GM19324 (cell line): ENCODE results near the gene PIKFYVE.
"Not testable (repeated sequence)": the region's sequence is repeated elsewhere in the genome, so short reads cannot be mapped to it uniquely, and the experiment has no call there.

Experiments
- ATAC-seq: cut with Tn5 transposase; IDR thresholded peaks from one replicate; pipeline ENCODE4 v1.9.1; 2021; ENCODE audit warnings: mild to moderate bottlenecking, moderate library complexity; ENCODE audit not compliant: unreplicated experiment, low FRiP score

PIKFYVE gene

GRCh38 chr2:208254871-208255556 is 11.0 kb upstream of the PIKFYVE start, which contains the start of gene IDH1:
TSS of gene IDH1 (minus strand) at chr2:208255071. CDS start at chr2:208251551, 3,520 bp downstream.
- peak; percentile 82 for ATAC-seq

DNA sequence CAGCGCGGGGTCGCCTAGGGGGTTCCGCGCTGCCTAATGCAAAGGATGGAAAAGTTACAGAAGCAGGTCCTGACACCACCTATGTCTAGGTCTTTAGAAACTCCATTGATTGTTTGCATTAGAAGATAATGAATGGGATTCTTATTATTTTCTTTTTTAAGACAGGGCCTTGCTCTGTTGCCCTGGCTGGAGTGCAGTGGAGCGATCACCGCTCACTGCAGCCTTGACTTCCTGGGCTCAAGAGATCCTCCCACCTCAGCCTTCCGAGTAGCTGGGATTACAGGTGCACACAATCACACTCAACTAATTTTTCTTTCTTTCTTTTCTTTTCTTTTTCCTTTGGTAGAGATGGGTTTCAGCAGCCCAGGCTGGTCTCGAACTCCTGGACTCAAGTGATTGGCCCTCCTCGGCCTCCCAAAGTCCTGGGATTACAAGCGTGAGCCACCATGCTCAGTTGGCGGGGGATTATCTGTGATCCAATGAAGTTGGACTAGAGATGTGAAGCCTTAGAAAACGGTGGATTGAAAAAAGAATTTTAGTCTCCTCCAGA is 10.4 kb upstream of the PIKFYVE start:
- ATAC-seq, result peak; percentile 6

GRCh38 chr2:208256192-208256782 is 9.8 kb upstream of the PIKFYVE start:
- ATAC-seq, result no peak

GRCh38 chr2:208256849-208257813 is 8.9 kb upstream of the PIKFYVE start:
- not testable (repeated sequence) for ATAC-seq

DNA sequence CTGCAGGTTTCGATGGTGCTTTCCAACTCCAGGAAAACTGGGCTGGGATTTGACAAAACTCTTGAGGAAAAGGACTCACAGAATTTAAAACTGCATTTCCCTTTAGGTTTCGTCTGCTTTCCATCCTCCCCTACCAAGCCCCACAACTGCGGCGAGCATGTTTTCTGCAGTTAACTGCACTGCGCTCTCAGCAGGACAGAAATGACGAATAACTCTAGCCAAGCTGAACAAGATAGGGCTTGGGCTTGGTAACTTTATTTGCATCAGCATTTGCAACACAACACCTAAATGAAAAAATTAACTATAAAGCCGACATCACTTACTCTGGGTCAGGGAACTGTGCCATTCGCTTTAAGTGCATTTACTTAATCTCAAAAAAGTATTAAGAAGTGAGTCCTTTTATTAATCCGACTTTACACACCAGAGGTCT is 669 bp upstream of the PIKFYVE start:
- peak; percentile 45 for ATAC-seq

DNA sequence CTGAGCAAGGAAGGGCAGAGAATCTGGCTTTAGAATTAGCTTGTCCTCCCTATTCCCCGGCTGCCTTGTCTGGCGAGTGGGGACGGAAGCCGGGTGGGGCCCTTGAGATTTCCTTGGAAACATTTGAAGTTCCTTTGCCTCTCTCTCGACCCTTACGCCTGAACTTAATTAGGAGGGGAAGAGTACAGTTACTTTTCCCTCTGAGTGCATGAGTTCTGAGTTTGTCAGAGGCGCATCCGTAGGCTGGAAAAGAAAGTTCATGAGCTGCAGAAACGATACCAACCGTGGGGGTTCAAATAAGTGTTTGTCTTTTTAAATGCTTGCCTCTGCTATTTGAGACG is 468 bp downstream of the PIKFYVE start:
- ATAC-seq, result no peak

GRCh38 chr2:208266936-208267335 is 881 bp downstream of the PIKFYVE start:
- ATAC-seq, result no peak

DNA sequence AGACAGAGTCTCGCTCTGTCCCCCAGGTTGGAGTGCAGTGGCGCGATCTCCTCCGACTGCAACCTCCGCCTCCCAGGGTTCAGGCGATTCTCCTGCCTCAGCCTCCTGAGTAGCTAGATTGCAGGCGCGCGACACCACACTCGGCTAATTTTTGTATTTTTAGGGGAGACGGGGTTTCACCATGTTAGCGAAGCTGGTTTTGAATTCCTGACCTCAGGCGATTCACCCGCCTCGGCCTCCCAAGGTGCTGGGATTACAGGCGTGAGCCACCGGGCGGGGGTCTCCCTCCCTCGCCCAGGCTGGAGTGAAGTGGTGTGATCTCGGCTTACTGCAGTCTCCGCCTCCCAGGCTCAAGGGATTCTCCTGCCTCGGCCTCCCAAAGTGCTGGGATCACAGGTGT is 1.5 kb downstream of the PIKFYVE start:
- ATAC-seq, result not testable (repeated sequence)

DNA sequence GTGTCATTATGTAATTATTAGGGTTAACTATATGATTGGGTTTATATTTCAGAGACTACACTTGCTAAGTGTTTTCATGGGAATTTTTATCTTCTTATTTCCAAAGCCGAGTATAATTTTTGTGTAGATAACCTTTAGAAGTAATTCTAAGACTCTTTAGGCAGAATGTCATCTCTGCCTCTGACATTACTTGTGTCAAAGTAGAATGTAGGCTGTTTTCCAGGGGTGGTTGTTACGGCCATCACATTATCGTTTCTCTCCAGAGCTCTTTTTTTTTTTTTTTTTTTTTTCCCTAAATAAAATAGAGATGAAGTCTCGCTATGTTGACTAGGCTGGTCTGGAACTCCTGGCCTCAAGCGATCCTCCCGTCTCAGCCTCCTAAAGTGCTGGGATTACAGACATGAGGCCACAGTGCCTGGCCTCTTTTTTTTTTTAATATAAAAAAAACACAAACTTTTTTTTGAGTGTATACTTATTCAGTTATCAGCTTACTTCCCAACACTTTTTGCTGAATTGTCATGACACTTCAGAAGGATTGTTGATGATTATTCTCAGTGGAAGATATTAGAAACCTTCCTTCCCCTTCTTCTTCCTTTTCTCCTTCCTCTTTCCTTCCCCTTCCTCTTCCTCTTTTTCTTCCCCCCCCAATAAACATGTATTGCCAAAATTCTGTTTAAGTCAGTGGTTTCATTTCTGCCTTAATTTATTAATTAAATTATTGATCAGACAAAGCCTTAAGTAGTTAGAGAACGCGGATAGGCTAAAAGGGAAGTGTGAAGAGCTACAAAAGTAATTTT is 2.3 kb downstream of the PIKFYVE start:
- no peak for ATAC-seq

GRCh38 chr2:208269091-208269490 is 3.0 kb downstream of the PIKFYVE start:
- no peak for ATAC-seq

DNA sequence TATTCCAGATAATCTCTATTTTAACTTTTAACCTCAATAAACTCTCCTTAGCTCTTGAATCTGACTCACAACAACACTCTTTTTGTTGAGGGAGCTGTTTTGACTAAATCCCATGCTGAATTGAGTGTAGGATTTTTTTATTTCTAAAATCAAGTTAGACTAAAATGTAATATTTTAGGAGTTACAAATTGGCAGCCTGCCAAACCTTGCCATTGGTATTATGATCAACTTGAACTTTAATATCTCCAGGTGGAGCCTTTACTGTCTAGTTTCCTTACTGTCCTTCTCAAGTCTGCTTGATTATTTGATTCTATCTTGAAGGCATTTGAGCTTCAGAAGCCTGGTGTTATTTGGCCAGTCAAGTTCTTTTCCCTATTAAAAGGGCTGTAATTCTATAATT is 8.7 kb downstream of the PIKFYVE start:
- ATAC-seq, result no peak

GRCh38 chr2:208278549-208278948 is 12.5 kb downstream of the PIKFYVE start:
- no peak for ATAC-seq

- no peak for ATAC-seq
These were observed 13.2 kb downstream of the PIKFYVE start for GRCh38 chr2:208279236-208279635.

DNA sequence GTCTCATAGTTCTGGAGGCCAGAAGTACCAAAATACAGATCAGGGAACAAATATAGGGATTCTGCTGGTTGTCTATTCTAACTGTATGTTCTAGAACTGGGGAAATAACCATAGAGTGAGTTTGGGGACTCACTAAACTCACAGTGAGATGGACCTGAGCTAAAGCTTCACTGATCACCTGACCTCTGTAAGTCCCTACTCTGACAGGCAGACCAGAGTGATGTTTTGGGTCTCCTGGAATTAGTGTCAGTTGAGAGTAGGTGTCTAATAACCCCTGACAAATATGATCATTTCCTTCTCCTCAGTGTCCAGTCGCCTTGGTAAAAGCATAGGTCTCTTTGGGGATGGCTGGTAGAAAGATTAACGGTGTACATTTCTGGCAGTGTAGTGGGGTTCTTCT is 14.2 kb downstream of the PIKFYVE start:
- ATAC-seq, result no peak

GRCh38 chr2:208280933-208281332 is 14.9 kb downstream of the PIKFYVE start:
- ATAC-seq, result no peak

- no peak for ATAC-seq
These were observed 19.8 kb downstream of the PIKFYVE start for GRCh38 chr2:208285853-208286252.

DNA sequence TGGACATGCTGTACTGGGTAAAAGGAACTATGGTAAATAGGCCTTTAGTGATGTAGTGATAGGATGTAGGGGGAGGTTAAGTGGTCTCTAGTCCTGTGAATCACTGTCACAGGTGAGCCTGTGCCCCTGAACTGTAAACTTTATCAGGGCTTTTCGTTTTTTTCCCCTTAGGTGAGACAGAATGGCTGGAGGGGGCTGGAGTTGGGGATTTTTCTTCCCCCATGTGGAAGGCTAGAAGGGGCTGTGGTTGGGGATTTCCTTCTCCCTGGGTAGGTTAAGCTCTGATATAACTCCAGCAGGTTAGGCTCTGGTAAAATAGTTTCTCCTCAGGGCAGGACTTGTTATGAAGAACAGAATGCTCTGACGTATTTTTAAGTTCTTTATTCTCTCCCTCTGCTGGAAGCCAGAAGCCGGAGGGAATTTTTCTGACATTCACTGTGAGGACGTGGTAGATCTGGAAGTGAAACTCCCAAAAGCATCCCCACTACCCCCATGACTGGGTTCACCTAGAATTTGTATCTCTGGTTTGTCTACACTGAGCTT is 28.5 kb downstream of the PIKFYVE start:
- ATAC-seq, result no peak

DNA sequence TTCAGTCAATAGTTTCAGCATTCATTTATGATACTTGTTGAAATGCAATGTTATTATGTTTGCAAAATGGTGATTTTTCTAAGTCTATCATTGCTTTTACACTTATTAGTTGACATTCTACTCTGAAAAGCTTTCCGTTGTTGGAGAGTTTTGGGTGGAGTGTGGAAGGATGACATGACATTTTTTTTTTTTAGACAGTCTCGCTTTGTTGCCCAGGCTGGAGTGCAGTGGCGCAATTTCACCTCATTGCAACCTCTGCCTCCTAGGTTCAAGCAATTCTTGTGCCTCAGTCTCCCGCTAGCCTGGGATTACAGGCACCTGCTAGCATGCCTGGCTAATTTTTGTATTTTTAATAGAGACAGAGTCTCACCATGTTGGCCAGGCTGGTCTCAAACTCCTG is 29.8 kb downstream of the PIKFYVE start:
- ATAC-seq, result no peak

DNA sequence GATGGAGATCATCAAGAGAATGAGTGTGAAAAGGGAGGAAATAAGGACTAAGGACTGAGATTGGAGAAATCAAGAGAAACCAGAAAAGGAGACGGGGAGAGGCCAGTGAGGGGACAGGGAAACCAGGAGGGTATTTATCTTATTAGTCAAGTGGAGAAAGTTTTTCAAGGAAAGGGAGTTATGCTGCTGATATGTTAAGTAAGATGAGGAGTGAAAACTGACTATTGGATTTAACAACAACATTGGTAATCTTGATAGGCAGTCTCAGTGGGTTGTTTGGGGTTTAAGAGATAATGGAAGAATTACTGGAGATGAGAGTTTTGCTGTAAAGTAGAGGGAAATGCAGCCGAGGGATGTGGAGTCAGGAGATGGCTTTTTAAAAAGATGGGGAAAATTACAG is 30.6 kb downstream of the PIKFYVE start:
- no peak for ATAC-seq

GRCh38 chr2:208297961-208298360 is 31.9 kb downstream of the PIKFYVE start:
- ATAC-seq, result no peak
